GM19043 (cell line): ENCODE measurements around the gene PLCG1.

Source experiments
- ATAC-seq: cut with Tn5 transposase; IDR thresholded peaks from one replicate; pipeline ENCODE4 v1.9.1; 2021; ENCODE audit warnings: low read depth; ENCODE audit not compliant: unreplicated experiment

The PLCG1 gene

GRCh38 chr20:41202426-41202825 is 65.1 kb downstream of the PLCG1 start:
- ATAC-seq: no peak

GRCh38 chr20:41203660-41204059 is 66.3 kb downstream of the PLCG1 start:
- ATAC-seq: no peak

DNA sequence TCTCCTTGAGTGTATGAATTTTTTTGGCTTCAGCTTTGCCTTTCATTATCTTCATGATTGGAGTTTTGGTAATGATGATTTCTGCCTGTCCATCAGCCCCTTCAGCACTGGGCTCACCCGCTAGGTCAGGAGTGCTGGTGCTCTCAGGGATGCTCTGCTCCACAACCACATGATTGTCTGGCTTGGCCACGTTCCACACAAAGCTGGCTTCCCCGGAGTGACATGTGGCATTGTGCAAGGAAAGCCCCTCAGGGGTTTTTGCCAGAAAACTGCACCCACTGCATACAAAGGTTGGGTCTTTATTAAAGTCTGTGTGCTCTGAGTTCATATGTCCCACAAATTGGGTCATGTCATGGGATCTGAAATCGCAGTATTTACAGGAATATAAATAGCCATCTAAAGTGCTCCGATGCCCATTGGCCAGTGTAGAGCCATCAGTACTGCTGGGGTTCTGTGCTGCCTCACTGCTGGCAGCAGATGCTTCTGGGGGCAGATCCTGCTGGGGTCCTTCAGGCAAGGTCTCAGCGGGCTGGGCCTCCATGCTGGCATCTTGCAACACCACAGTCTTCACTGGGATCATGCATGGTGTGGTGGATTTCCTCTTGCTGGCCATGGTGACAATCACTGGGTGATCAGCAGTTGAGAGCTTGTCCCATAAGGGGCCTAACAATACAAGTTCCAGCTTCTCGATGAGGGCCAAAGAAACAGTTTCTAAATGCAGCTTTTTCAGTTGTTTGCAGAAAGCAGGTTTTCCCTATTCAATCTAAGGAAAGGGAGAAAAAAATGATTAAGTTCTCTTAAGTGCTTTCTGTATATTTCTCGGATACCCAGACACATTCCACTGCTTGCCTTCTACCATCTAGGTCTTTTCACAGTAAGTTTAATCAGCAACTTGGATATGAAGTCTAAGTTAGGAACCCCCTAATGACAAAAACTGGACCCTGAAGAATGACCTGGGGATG is 67.2 kb downstream of the PLCG1 start:
- no peak for ATAC-seq

GRCh38 chr20:41205313-41205712 is 68.0 kb downstream of the PLCG1 start:
- ATAC-seq: no peak

DNA sequence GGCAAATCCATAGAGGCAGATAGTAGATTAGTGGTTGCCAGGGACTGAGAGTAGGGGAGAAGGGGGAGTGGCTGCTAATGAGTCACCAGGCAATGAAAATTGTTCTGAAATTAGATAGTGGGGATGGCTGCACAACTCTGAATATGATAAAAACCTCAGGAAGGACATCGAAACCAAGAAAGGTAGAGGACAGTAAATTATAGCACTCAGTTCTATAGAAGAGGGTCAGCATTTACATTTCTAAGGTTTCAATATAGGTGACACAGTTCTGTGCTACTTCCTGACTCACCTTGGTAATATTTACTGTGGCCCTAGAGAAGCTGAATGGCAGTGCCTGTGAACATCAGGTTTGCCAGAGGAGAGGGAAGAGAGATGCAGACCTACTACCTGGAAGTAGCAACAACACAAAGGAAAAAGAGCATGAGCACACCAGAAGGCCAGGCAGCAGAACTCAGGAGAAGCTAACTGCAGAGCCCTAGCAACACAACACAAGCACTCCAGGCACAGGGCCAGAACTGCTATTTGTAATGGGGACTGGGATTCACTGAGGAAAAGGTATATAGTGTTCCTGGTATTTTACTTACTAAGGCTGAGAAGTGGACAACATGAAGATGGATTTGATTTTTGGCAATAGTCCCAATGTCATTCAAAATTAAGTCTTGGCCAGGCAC is 75.9 kb downstream of the PLCG1 start:
- no peak for ATAC-seq

- ATAC-seq: no peak
Measured at GRCh38 chr20:41214202-41214601, 76.9 kb downstream of the PLCG1 start.

- ATAC-seq: no peak
Measured at GRCh38 chr20:41214666-41215065, 77.3 kb downstream of the PLCG1 start.

DNA sequence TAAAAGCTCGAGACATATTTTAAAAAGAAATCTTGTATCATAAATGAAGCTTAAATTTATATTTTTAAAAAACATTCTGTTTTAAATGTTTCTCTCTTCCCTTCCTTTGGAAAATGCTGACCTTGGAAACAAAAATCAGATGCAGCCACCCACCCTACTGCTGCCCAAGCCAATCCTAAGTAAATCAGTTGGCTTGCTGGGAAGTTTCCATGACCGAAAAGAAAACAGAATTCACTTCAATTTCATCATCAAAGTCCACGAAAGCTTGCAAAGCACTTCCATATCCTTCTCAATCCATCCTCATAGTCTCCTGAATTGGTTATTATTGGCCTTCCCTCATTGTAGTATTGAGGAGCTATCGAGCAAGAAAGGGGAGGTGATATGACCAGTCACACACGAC is 80.1 kb downstream of the PLCG1 start:
- no peak for ATAC-seq

GRCh38 chr20:41218466-41218865 is 81.1 kb downstream of the PLCG1 start:
- ATAC-seq: no peak

DNA sequence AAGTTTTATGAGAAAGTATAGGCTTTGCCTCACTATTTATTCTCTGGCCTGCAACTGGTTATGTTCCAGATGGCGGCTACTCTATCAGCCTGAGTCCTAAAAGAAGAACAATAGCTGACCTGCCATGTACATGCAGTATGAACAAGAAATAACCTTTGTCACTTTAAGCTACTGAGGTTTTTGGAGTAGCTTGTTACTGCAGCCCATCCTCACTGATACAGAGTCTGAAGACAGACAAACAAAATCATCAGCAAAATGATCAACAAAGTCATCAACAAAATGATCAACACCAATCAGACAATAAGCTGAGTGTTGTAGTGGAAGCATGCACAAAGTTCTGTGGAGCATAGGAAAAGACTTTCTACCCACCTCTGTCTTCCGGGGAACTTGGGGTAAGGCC is 82.5 kb downstream of the PLCG1 start:
- ATAC-seq: no peak

DNA sequence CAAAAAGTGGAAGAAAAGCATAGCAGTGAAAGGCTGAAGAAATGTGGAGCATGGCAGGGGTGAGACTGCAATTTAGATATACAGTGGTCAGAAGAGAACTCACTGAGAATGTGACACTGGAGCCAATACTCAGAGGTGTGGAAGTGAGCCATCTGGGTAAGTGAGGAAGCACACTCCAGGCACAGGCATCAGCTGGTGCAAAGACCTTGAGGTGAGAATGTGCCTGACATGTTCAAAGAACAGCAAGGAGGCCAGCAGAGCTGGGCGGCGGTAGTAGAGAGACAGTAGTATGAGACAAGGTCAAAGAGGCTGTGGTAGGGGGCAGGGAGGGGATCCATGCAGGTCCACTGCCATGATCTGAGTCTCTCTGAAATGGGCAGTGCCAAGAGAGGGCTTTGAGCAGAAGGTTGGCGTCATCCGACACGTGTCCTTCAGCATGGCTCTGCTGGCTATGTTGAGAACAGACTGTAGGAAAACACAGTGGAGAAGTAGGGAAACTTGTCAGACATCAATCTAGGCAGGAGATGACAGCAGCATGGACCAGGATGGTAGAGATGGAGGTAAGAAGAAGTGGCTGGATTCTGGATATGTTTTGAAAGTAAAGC is 84.4 kb downstream of the PLCG1 start:
- no peak for ATAC-seq

- no peak for ATAC-seq
Measured at GRCh38 chr20:41222296-41222695, 85.0 kb downstream of the PLCG1 start.

- ATAC-seq: no peak
Measured at GRCh38 chr20:41222703-41223102, 85.4 kb downstream of the PLCG1 start.

GRCh38 chr20:41223112-41223511 is 85.8 kb downstream of the PLCG1 start:
- no peak for ATAC-seq

GRCh38 chr20:41224281-41224680 is 86.9 kb downstream of the PLCG1 start:
- ATAC-seq: no peak

- ATAC-seq: no peak
Measured at GRCh38 chr20:41225091-41225490, 87.7 kb downstream of the PLCG1 start.

GRCh38 chr20:41226426-41226825 is 89.1 kb downstream of the PLCG1 start:
- ATAC-seq: no peak
